ENCODE data around the gene B3GNT8.
"Not testable (repeated sequence)": the region's sequence is repeated elsewhere in the genome, so short reads cannot be mapped to it uniquely, and the experiment has no call there.

B3GNT8 gene

GRCh38 chr19:41426952-41427646 lies at the start of gene B3GNT8:
Gene B3GNT8, minus strand, starts transcription at chr19:41427374. Its CDS starts 596 bp downstream, at chr19:41426778.
- no peak for DNase-seq (ENCODE audit: low read depth, low spot score)

DNA sequence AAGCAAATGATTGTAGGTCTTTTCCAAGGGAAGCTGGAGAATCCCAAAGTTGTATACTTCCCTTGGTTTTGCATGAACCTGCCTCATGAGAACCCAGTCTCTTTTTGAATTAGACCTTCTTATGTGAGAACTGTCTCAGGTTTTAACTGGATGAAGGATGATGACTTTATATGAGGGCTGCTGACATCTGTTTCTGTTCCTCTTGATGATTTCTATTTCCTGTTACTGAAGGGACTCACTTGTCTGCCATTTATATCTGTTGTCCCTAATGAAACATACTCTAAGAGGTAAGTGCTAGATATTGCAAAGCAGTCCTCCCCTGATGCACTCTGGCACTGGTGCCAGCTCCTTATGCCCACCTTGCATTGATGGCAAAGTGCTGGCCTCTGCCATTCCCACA lies 49.4 kb upstream of the B3GNT8 start:
- DNase-seq (ENCODE audit: low read depth, low spot score), result no peak

DNA sequence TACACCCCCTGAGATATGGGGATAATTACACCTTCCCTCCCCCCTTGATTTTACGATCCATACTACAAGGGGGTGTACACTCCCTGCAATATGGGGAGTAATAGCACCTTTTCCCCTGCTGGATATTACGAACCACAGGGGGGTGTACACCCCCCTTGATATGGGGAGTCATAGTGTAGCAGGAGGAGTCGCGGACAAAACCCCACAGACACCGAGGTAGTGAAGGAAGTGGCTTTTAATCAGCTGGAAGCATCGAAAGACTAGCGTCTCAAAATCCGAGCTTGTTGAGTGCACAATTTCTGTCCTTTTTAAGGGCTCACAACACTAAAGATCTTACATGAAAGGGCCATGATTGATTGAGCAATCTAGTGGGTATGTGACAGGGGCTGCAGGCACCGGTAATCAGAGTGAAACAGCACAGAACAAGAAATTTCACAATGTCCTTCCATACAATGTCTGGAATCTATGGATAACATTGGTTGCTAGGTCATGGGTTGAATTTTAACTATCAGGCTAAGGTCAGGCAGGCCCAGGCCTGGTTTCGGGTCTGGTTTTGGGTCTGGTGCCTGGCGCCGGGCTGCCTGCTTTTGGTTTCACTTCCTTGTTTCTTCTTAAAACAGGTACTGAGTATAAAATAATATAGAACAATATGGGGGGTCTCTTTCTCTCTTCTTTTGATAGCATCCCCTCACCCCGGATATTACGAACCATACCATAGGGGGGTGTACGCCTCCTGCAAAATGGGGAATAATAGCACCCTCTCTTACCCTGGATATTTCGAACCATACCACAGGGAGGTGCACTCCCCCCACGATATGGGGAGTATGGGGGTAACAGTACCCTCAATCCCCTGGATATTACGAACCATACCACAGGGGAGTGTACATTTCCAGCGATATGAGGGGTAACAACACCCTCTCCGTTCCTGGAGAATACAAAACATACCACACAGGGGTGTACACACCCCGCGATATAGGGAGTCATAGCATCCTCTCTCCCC lies 36.4 kb upstream of the B3GNT8 start:
- DNase-seq (ENCODE audit: low read depth, low spot score), result not testable (repeated sequence)

DNA sequence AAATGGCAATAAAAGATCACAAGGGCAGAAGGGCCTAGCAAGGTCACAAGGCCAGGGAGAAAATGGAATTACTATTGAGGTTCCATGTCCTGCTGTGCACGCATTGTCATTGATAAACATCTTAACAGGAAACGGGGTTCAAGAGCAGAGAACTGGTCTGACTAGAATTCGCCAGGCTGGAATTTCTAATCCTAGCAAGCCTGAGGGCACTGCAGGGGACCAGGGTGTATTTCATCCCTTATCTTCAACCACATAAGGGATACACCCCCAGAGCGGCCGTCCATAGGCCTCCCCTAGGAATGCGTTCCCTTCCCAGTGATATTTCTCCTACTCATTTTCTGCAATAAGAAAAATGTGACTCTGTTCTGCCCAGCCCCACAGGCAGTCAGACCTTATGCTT lies 35.3 kb upstream of the B3GNT8 start:
- DNase-seq (ENCODE audit: low read depth, low spot score), result no peak

GRCh38 chr19:41457241-41457640 lies 30.1 kb upstream of the B3GNT8 start:
- DNase-seq (ENCODE audit: low read depth, low spot score), result no peak

DNA sequence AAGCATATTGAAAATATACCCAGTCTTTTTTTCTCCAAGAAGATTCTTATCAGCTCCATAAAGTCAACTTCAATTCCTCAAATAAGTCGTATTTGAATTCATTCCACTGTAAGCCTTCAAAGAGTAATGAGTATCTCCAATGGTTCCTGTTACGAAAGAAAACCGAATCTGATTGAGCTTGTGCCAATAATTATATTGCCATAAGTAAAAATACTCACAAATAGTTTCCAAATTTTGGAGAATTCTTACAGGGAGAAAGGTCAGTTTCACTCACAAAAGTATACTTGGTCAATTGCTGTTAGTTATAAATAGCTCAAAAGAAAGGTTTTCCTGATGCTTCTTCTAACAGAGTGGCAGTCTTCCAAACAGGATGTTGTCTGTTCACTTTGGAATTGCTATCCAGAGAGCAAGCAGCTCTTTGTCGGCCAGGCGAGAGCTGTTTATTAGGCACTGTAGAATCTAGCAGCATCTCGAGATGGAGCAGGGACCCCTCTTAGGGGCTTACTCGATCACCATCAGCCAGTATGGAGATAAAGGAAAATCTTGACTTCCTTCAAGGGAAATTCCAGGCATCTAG lies 29.3 kb upstream of the B3GNT8 start:
- DNase-seq (ENCODE audit: low read depth, low spot score), result no peak

DNA sequence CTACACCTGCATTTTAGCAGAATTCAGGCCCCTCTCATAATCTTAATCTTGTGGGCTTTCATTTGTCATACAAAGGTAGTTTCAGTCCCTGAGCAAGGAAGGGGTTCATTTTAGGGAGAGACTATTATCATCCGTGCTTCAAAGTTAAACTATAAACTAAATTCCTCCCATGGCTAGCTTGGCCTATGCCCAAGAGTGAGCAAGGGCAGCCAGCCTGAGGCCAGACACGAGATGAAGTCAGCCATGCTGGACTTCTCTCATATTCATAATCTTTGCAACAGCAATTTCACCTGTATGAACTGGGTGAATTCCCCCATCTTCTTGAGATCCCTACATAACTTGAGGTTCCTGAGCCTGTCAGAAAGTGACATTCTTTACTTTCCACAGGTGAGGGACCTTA lies 28.8 kb upstream of the B3GNT8 start:
- no peak for DNase-seq (ENCODE audit: low read depth, low spot score)

DNA sequence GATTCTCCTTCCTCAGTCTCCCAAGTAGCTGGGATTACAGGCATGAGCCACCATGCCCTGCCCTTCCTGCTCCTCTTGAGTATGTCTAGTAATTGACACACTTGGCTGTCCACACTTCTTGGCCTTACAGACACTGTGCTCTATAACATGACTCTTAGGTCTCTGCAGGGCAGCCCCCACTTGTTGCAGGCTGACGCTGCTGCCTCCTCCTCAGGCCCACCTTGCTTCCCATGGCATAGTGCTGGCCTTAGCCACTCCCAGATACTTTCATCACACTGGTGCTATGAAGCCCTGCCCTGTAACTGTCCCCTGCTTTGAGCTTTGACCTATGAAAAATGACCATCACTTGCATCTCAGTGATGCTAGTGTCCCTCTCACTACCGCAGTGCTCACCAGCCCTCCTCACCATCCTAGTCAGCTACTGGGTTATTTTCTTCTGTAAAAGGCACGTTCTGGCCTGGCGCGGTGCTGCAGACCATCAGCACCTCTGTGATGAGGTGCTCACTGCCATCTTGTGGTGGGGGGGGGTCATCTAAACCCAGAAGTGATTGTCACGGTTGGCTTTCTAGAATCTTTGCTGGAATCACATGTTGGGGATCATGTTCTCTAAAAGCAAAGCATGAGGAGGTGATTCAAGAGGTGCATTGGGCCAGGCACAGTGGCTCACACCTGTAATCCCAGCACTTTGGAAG lies 25.6 kb upstream of the B3GNT8 start:
- DNase-seq (ENCODE audit: low read depth, low spot score), result no peak

- no peak for DNase-seq (ENCODE audit: low read depth, low spot score)
These were observed 22.6 kb upstream of the B3GNT8 start for GRCh38 chr19:41449865-41450178.

DNA sequence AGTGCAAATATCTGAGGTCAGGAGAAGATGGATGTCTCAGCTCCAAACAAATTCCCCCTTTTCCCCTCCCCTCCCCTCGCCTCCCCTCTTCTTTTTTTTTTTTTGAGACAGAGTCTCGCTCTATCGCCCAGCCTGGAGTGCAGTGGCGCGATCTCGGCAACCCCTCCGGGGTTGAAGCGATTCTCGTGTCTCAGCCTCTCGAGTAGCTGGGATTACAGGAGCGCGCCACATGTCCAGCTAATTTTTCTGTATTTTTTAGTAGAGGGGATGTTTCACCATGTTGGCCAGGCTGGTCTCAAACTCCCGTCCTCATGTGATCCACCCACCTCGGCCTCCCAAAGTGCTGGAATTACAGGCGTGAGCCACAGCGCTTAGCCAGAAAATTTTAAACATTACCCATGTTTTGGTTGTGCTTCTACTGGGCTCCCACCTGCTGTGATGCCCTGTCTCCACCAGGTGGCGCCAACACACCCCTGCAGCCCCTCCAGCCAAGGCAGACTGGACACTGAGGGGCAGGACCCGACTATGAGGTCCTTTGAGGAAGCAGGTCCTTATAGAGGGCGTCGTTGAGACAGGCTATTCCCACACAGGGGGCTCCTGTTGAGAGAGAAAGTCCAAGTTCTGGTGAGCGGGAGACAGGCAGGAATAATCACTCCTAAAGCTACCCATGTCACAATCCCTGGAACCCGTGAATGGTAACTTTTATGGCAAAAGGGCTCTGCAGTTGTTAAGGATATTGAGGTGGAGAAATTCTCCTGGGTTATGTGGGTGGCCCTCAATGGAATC lies 22.1 kb upstream of the B3GNT8 start:
- DNase-seq (ENCODE audit: low read depth, low spot score), result no peak

DNA sequence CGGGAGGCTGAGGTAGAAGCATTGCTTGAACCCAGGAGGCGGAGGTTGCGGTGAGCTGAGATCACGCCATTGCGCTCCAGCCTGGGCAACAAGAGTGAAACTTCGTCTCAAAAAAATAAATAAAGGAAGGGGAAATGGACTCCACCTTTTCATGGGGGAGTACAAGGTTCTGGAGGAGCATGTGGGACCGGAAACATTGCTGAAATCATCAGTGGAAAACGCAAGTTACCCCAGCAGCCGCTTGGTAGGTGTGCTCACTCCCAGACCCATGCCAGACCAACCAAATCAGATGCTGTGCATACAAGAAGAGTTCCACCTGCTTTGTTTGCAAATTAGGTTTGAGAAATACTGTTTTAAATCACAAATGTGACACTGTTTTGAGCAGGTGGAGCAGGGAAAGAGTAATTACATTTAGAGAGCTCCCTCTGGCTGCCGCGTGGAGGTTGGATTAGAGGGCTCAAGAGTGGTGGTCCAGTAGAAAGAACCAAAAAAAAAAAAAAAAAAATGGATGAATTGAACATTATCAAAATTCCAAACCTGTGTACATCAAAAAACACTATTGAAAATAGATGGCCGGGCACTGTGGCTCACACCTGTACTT lies 20.7 kb upstream of the B3GNT8 start:
- DNase-seq (ENCODE audit: low read depth, low spot score), result no peak

DNA sequence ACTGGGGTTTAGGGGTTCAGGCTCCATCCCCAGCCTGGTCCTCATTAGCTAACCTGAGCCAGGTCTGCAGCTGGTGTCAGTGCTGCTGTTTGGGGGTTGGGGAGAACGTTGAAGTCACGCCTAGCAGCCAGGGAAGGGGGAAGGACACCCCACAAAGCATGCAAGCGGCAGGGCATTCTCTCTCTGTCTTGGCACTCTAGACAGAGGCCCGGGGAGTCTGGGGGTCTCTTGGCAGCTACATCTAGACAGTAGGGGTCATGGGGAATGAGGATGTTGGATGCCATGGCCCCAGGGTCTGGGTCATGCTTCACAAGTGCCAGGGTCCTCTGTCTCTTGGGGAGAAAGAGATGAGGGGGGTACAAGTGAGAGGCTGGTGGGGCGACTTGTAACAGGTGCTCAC lies 18.4 kb upstream of the B3GNT8 start:
- no peak for DNase-seq (ENCODE audit: low read depth, low spot score)

DNA sequence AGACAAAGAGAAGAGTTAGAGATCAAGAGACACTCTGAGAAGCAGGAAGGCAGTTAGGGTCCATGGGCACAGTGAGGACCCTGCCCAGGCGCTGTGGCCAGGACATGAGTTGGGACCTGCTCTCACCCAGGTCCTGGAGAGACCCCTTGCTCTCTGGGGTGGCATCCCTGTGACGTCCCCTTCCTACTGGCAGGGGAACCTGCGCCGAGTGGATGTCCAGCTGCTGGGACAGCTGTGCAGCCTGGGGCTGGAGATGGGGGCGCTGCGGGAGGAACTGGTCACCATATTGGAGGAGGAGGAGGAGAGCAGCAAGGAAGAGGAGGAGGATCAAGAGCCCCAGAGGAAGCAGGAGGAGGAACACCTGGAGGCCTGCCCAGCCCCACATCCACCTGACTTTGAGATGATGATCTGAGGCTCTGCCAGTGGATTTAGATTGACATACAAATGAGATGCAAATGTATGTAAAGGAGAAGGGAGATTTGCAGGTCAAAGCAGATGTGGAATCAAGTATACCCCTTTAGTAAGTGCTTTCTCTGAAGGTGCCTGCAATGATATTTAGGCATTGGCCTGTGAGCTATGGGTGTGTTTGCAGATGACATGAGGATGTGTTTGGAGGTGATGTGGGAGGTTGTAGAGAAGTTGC lies 16.8 kb upstream of the B3GNT8 start:
- DNase-seq (ENCODE audit: low read depth, low spot score), result no peak

DNA sequence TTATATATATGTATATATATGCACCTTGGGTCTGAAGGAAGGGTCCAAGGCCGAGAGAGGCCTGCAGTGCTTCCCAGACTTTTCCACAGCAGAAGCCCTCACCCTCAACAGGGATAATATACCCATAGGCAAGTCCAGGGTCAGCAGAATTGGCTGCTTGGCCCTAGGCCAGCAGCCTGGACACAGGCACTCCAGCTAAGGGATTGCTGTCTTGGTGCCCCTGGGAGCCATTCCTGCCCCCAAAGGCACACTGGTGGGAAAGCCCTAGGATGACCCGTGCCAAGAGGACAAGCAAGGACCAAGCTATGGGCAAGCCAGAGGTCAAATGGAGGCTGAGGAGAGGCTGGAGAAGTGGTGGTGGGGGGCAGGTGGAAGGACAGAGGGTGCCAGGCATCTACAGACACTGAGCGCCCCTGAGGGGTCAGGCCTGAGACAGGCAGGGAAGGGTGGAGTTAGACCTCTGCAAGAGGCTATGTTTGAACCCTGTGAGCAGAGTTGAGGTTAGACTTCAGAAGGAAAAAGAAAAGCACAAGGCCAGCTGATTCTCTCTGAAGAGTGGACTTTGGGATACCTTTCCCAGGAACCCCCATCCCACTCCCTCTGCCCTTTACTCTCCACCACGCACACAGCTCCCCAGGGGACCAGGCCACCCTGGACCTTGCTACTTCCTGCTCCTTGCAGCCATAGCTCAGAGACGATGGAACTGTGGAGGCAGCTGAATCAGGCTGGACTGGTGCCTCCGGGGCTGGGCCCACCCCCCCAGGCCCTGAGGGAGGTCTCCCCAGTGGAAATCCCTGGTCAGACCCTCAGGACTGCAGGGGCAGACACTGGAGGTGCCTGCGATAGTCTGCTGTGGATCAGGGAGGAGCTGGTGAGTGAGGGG lies 15.5 kb upstream of the B3GNT8 start, which contains the start of gene ERICH4:
ERICH4 (plus strand) TSS at position 684 of the 883 bp plus-strand sequence; CDS start at position 698, 14 bp downstream.
- DNase-seq (ENCODE audit: low read depth, low spot score), result no peak

DNA sequence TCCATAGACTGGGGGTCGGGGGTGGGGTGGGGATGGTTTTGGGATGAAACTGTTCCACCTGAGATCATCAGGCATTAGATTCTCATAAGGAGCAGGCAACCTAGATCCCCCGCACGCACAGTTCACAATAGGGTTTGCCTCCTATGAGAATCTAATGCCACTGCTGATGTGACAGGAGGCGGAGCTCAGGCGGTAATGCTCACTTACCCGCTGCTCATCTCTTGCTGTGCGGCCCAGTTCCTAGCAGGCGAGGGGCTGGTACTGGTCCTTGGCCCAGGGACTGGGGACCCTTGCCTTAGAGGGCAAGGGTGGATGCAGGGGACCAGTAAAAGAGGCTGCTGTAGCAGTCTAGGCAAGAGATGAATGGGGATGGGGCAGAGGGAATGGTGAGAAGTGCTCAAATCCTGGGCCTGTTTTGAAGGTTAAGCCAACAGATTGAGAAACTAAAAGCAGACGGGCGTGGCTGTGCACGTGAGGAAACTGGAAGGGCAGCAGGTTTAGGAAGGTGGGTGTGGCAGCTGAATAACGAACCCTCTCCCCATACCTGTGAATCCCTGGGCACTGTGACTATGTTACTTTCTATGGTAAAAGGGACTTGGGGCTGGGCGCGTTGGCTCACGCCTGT lies 14.3 kb upstream of the B3GNT8 start:
- no peak for DNase-seq (ENCODE audit: low read depth, low spot score)

- peak; percentile 90 for DNase-seq (ENCODE audit: low read depth, low spot score)
These were observed 12.5 kb upstream of the B3GNT8 start, which contains the start of gene DMAC2 for GRCh38 chr19:41439441-41440222. Gene DMAC2, minus strand, starts transcription at chr19:41439912. Its CDS starts 13 bp downstream, at chr19:41439899.

- DNase-seq (ENCODE audit: low read depth, low spot score), result no peak
These were observed 10.9 kb upstream of the B3GNT8 start for GRCh38 chr19:41437944-41438574.

Measured in brain pericyte (primary cell).